GM18517 (cell line): ENCODE measurements around the gene PHYKPL.

ENCODE experiments used
- ATAC-seq: cut with Tn5 transposase; IDR thresholded peaks from one replicate; pipeline ENCODE4 v1.9.1; 2021; ENCODE audit warnings: mild to moderate bottlenecking, moderate library complexity; ENCODE audit not compliant: unreplicated experiment

Gene PHYKPL

GRCh38 chr5:178192787-178193186 lies 39.8 kb downstream of the PHYKPL start:
- ATAC-seq = no peak

GRCh38 chr5:178192244-178192643 lies 40.4 kb downstream of the PHYKPL start:
- no peak for ATAC-seq

GRCh38 chr5:178191661-178192060 lies 40.9 kb downstream of the PHYKPL start:
- ATAC-seq = no peak

- ATAC-seq = no peak
Observed at GRCh38 chr5:178189433-178189832, 43.2 kb downstream of the PHYKPL start.

GRCh38 chr5:178187014-178187413 lies 45.6 kb downstream of the PHYKPL start, which contains the start of gene GMCL2:
Gene GMCL2 (minus strand): TSS chr5:178187371. CDS start chr5:178187299, 72 bp downstream.
- ATAC-seq = no peak

GRCh38 chr5:178186427-178186826 lies 46.2 kb downstream of the PHYKPL start:
- ATAC-seq = no peak

GRCh38 chr5:178182158-178182876 lies 50.3 kb downstream of the PHYKPL start:
- ATAC-seq = no peak

GRCh38 chr5:178180141-178180863 lies 52.3 kb downstream of the PHYKPL start:
- no peak for ATAC-seq

GRCh38 chr5:178177569-178177968 lies 55.0 kb downstream of the PHYKPL start:
- no peak for ATAC-seq

GRCh38 chr5:178176791-178177190 lies 55.8 kb downstream of the PHYKPL start:
- no peak for ATAC-seq

GRCh38 chr5:178174456-178174855 lies 58.1 kb downstream of the PHYKPL start:
- ATAC-seq = no peak

GRCh38 chr5:178170455-178170854 lies 62.1 kb downstream of the PHYKPL start:
- no peak for ATAC-seq

- no peak for ATAC-seq
Observed at GRCh38 chr5:178165581-178165980, 67.0 kb downstream of the PHYKPL start.

- peak; percentile 91 for ATAC-seq
Observed at GRCh38 chr5:178163772-178164735, 68.5 kb downstream of the PHYKPL start.

GRCh38 chr5:178162481-178162880 lies 70.1 kb downstream of the PHYKPL start:
- no peak for ATAC-seq

- no peak for ATAC-seq
Observed at GRCh38 chr5:178160176-178160575, 72.4 kb downstream of the PHYKPL start.
